Spleen (tissue), 7 donors: ENCODE results near the gene PIBF1.

Experiments
- POLR2AphosphoS5 ChIP-seq, 3 donors: sonication (generic); formaldehyde crosslinking; IDR thresholded peaks; one replicate each; pipeline ENCODE4 v1.5.1; 2017; ENCODE audit warnings: antibody characterized with exemption in 3 of 3
- TF ChIP-seq, protein P1 (sequence below), 11 experiments: fragments of 200-600 bp in 7 of 11; fragments of 450-650 bp in 4 of 11; sonication (generic) in 4 of 11; IDR thresholded peaks in 8 of 11; conservative IDR thresholded peaks in 3 of 11; 1 replicate in 7 of 11; 2 replicates in 4 of 11; pipeline versions ENCODE4 v1.4.0 to v1.8.0; 2016 to 2021; ENCODE audit warnings: antibody characterized with exemption in 11 of 11, inconsistent platforms in 4 of 11, mild to moderate bottlenecking in 1 of 11
- donor health status: DM: no; HTN: no; CAD: no; lungs with moderate emphysema.
- donor health status: DM: no; HTN: no; CAD: no.
- donor health status: DM: no; HTN: no; CAD: no.

- TF ChIP-seq, protein P1, sequence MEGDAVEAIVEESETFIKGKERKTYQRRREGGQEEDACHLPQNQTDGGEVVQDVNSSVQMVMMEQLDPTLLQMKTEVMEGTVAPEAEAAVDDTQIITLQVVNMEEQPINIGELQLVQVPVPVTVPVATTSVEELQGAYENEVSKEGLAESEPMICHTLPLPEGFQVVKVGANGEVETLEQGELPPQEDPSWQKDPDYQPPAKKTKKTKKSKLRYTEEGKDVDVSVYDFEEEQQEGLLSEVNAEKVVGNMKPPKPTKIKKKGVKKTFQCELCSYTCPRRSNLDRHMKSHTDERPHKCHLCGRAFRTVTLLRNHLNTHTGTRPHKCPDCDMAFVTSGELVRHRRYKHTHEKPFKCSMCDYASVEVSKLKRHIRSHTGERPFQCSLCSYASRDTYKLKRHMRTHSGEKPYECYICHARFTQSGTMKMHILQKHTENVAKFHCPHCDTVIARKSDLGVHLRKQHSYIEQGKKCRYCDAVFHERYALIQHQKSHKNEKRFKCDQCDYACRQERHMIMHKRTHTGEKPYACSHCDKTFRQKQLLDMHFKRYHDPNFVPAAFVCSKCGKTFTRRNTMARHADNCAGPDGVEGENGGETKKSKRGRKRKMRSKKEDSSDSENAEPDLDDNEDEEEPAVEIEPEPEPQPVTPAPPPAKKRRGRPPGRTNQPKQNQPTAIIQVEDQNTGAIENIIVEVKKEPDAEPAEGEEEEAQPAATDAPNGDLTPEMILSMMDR (IDR thresholded peaks at IDR 0.05 in 8 of 11, conservative IDR thresholded peaks at IDR 0.05 in 3 of 11) = no peak
- TF ChIP-seq POLR2AphosphoS5 (IDR thresholded peaks at IDR 0.05) = no peak
These were observed 253.7 kb downstream of the PIBF1 start for GRCh38 chr13:73035660-73036059.
